ENCODE data around the gene RUNDC1.

RUNDC1 gene

DNA sequence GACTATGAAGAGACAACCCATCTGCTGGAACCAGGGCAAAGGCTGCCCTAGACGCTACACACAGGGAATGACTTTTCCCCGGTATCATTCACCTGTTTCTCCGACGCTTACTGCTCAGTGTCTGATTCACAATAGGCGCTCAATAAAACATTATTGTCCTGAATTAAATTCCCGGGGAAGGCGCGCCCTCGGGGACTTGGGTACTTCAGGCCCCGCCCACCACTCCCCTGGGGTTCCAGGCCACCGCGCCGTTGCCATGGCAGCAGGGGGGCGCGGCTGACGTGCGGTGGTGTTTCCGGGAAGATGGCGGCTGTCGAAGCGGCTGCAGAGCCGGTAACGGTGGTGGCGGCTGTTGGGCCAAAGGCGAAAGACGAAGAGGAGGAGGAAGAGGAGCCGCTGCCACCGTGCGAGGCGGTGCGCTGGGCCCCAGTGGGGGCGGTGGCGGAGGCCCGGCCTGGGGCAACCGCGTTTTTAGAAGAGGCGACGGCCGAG is at the start of gene RUNDC1:
Gene RUNDC1 (plus strand): TSS at position 292 of the 492 bp plus-strand sequence. CDS start 12 bp downstream, at position 304.
- DNase-seq (ENCODE audit: low read depth, low spot score) = no peak

DNA sequence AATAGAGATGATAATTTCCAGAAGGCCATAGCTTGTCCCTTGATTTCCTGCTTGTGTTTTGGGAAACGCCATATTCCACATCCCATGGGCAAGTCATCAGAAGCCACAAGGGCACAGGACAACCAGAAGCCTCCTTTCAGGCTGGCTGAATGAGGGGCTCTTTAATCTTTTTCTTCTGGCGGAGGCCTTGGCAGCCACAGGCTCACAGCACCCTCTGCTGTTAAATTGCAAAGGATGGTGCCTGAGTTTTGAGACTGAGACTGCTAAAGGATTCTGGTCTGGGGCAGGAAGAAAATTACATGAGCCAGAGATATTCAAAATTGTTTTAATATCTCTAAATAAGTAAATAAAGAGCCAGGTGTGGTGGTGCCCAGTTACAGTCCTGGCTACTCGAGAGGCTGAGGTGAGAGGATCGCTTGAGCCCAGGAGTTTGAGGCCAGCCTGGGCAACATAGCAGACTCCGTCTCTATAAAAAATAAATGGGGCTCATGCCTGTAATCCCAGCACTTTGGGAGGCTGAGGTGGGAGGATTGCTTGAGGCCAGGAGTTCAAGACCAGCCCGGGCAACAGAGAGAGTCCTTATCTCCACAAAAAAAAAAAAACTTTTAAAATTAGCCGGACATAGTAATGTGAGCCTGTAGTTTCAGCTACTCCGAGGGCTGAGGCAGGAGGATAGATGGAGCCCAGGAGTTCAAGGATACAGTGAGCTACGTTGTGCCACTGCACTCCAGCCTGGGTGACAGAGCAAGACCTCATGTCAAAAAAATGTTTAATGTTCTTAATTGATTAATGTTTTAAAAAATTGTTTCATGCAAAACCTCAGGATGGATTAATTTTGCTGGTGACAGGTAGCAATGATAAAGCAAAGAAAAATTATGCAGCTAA is 42.4 kb upstream of the RUNDC1 start:
- ChIA-PET POLR2A (no interaction called here), CTCF (interaction anchor here (0.7 to 10.6 kb wide), 27 partner anchors 8 to 360 kb away, joined by 3 to 241 read pairs (median 4); partner anchors contain the start of genes AOC2 and BECN1)
- TF ChIP-seq, protein P1, sequence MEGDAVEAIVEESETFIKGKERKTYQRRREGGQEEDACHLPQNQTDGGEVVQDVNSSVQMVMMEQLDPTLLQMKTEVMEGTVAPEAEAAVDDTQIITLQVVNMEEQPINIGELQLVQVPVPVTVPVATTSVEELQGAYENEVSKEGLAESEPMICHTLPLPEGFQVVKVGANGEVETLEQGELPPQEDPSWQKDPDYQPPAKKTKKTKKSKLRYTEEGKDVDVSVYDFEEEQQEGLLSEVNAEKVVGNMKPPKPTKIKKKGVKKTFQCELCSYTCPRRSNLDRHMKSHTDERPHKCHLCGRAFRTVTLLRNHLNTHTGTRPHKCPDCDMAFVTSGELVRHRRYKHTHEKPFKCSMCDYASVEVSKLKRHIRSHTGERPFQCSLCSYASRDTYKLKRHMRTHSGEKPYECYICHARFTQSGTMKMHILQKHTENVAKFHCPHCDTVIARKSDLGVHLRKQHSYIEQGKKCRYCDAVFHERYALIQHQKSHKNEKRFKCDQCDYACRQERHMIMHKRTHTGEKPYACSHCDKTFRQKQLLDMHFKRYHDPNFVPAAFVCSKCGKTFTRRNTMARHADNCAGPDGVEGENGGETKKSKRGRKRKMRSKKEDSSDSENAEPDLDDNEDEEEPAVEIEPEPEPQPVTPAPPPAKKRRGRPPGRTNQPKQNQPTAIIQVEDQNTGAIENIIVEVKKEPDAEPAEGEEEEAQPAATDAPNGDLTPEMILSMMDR (IDR thresholded peaks at IDR 0.05; ENCODE audit: insufficient read depth, low read length, missing control alignments) = peak; percentile 71
- DNase-seq (ENCODE audit: low read depth, low spot score) = peak; percentile 5
- no peak overlapping the region for H3K4me3 ChIP-seq (ENCODE audit: low read depth, low read length)

More for the DNA sequence above, at the start of gene RUNDC1:
- H3K4me3 ChIP-seq (ENCODE audit: low read depth, low read length) = peak within 1 kb of the TSS; percentile 78
- CTCF ChIA-PET = interaction anchor here (2.6 kb wide), 1 partner anchor 18 kb away, joined by 14 read pairs; the partner anchor contains the start of gene RPL27
- TF ChIP-seq, protein P1 (IDR thresholded peaks at IDR 0.05; ENCODE audit: insufficient read depth, low read length, missing control alignments) = no peak
- POLR2A ChIA-PET = interaction anchor here (1.0 kb wide), 1 partner anchor 18 kb away, joined by 5 read pairs; the partner anchor contains the start of gene RPL27

DNA sequence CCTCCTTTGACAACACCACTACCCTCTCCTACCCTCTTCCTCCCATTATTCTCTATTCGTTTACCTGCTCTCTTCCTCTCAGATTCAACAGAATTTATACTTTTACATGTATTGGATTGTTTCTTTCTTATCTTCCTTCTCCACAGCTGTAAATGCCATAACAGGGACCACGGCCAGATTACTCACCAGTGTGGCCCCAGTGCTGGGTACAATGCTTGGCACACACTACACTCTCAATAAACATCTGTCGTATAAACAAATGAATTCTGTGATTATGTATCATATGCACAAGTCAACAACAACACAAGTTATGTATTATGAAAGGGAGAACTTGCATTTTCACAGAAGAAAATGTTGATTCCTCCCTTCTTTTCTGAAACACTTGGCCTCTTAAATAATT is 36.2 kb upstream of the RUNDC1 start:
- ChIA-PET CTCF (interaction anchor here (10.6 kb wide), 1 partner anchor 99 kb away, joined by 241 read pairs; the partner anchor contains the start of gene AOC2), POLR2A (no interaction called here)
- H3K4me3 ChIP-seq (ENCODE audit: low read depth, low read length) = no peak overlapping the region
- DNase-seq (ENCODE audit: low read depth, low spot score) = no peak
- TF ChIP-seq, protein P1 (IDR thresholded peaks at IDR 0.05; ENCODE audit: insufficient read depth, low read length, missing control alignments) = no peak

DNA sequence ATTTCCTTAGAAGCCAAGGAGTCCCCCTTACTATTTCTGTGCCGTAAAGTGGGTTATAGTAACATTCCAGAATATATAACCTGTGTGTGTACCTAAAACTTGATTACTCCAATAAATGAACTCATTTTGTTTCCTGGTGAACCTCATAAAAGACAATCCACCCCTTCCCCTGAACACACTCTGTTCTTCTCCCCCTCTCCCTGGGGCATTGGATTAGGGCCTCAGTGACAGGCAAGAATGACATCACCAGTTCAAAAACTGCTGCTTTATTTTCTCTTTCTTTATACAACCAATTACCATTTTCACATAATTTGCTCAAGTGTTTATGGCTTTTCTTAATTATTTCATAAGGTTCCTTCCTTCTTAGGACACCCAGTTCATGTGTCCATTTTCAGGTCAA is 33.6 kb upstream of the RUNDC1 start:
- no peak for DNase-seq (ENCODE audit: low read depth, low spot score)
- H3K4me3 ChIP-seq (ENCODE audit: low read depth, low read length) = no peak overlapping the region
- ChIA-PET POLR2A (no interaction called here), CTCF (interaction anchor here (1.4 to 4.3 kb wide), 4 partner anchors 9 to 127 kb away, joined by 3 to 16 read pairs (median 4); partner anchors contain the start of gene AOC2)
- TF ChIP-seq, protein P1 (IDR thresholded peaks at IDR 0.05; ENCODE audit: insufficient read depth, low read length, missing control alignments) = no peak

DNA sequence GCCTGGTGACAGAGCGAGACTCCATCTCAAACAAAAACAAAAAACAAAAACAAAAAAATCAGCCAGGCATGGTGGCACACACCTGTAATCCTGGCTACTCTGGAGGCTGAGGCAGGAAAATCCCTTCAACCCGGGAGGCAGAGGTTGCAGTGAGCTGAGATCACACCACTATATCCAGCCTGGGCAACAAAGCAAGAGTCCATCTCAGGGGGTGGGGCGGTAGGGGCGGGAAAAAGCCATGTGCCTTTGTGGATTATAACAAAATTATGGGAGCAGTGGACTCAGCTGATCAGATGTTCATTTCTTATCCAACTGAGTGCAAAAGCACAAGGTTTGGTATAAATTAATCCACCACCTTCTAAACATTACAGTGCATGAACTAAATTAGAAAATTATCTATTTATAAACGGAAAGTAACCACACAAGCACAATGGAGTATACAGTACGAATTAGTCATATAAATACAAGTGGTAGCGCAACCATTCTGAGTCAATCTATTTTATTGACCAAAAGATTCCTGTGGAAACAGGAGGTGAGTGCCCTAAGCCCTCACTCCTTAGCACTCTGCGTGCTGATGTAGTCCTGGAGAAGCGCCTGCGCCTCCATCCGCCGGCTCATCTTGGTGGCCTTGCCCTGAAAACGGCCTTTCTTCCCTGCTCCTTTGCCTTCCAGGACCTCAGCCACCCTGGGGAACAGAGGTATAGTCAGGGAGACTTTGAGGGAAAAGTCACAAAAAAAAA is 30.2 kb upstream of the RUNDC1 start:
- no peak for DNase-seq (ENCODE audit: low read depth, low spot score)
- TF ChIP-seq, protein P1 (IDR thresholded peaks at IDR 0.05; ENCODE audit: insufficient read depth, low read length, missing control alignments) = no peak
- POLR2A ChIA-PET = interaction anchor here (0.6 kb wide), 1 partner anchor 372 kb away, joined by 4 read pairs; no protein-coding TSS in a partner anchor
- CTCF ChIA-PET = interaction anchor here (0.8 to 4.3 kb wide), 2 partner anchors 12 to 108 kb away, joined by 3 to 16 read pairs; no protein-coding TSS in a partner anchor
- no peak overlapping the region for H3K4me3 ChIP-seq (ENCODE audit: low read depth, low read length)

Measured in AG04449 (cell line).